Measurements from ENCODE around the gene LY6G5B.
"Not testable (repeated sequence)": the region's sequence is repeated elsewhere in the genome, so short reads cannot be mapped to it uniquely, and the experiment has no call there.

LY6G5B gene

DNA sequence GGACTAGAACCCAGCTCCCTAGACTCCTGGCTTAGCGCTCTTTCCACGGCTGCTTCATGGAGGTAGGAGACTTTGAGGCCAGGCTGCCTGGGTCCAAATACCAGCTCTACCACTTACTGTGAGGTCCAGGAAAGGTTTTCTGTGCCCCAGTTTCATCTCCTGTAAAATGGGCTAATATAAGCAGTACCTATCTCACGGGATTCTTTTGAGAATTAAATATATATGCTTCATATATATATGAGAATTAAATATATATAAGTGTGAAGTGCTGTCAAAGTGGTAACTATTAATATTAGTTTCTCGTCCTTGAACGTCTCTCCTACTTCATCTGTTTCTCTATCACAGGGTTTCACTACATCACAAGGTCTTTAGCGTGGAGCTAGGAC lies 21.3 kb downstream of the LY6G5B start:
- DNase-seq (ENCODE audit: low spot score), result no peak

DNA sequence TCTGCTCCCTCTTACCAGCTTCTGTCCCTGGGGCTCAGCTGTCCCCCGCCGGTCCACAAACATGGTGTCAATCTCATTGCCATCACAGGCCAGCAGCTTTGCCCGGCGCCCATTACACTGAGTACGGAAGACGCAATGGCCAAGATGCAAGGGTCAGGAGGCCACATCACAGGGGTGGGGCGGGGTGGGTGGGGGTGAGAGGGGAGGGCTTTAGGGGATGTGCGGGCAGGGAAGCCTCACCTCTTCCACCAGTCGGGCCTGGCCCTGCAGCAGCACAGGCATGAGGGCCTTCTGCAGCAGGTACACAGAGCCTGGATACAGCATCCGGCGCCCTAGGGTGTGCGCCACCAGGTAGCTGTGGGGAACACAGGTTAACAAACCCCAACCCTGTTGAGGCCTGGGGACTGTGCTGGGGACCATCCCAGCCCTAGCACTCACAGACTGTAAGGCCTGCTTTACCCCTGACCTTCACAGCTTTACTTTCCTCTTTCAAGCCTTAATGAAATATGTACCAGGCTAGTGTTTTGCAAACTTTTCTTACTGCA lies 21.9 kb downstream of the LY6G5B start:
- DNase-seq (ENCODE audit: low spot score), result no peak

DNA sequence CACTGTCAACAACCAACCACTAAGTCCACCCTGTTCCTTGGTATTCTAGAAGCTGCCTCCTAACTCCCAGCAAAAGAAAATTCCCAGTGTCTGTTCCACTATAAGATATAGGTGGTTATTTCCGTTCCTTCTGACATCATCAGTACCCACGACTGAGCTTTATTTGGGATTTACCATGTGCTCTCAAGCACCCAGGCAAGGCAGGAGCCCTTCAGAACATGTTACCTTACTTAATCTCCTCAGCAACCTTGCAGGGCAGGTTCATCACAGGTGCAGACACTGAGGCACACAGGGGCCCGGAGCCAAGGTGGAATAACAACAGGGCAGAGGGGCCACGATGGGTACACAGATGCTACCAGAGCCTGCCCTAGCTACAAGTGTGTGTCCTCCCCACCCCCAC lies 22.6 kb downstream of the LY6G5B start:
- no peak for DNase-seq (ENCODE audit: low spot score)

DNA sequence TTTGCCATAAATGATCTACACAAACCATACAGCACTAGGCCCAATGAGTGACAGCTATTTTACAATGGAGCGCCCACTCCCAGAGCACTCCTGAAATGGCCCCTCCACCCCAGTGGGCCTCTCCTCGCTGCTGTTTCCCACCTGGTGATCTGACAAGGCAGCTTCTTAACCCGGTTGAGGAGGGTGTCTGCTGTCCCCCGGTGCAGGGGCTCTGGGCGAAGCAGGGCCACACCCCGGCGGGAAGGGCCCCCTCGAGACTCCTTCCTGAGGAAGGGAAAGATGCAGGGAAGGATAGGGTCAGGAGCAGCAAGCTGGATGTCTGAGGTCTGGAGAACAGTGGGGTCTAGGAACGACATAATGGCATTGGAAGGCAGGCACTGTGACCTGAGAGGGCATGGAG lies 23.1 kb downstream of the LY6G5B start:
- no peak for DNase-seq (ENCODE audit: low spot score)

DNA sequence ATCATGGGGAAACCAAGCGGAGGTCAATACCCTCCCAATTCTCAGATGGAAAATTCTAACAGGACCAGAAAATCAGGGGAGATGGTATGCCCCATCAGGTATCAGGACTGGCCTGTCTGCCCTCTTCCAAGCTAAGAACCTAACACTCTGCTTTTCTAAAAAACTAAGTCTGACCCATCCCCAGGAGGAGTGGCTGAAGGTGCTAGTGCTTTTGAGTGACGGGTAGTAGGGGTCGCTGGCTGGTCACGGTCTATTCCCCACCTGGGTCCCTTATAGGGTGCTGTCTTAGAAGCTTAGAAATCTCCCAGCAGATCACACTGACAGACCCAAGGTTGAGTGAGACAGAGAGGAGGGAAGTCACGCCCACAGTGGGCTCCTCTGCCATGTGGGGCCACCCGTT lies 23.8 kb downstream of the LY6G5B start:
- no peak for DNase-seq (ENCODE audit: low spot score)

DNA sequence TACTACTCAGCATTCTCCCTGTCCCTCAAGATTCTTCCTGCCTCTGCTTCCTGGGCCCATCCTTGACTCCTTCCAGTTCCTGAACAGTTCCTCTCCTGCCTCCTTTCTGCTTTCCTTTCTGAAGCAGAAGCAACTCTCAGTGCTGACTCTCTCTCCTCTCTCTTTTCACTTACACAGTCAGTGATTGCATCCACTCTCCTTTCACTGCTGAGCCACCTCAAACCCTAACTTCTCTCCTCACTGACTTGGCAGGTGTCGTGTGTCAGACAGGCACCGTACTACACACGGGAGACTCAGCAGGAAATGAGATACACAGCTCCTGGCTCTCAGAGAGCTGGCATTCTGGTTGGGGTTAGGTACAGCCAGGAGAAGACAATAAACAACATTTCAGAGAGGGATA lies 27.8 kb downstream of the LY6G5B start:
- no peak for DNase-seq (ENCODE audit: low spot score)

DNA sequence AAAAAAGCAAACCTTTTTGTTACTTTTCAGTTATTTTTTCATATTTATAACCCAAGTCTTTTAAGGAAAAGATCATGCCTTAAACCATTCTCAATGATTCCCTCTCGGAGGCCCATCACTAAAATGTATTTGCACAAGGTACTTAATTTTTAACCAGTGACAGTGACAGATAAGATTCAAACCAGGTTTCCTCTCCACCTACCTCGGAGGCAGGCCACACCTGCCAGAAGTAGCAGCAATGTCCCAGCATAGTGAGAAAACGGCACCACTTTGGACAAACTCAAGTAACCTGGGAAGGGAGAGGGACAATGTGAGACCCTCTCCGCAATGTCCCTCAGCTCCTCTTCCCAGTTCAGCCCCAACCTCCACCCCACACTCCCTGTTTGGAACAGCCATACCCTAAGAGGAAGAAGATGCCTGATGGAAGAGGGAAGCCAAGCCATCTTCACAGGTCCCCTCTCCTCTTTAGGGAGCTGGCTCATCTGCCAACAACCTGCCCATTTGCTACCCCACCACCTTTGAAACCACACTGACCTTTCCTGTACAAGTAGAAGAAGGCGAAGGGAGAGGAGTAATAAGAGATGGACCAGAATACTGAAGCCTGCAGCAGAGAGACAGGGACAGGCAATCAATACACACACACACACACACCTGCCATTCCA lies 31.1 kb downstream of the LY6G5B start:
- no peak for DNase-seq (ENCODE audit: low spot score)

DNA sequence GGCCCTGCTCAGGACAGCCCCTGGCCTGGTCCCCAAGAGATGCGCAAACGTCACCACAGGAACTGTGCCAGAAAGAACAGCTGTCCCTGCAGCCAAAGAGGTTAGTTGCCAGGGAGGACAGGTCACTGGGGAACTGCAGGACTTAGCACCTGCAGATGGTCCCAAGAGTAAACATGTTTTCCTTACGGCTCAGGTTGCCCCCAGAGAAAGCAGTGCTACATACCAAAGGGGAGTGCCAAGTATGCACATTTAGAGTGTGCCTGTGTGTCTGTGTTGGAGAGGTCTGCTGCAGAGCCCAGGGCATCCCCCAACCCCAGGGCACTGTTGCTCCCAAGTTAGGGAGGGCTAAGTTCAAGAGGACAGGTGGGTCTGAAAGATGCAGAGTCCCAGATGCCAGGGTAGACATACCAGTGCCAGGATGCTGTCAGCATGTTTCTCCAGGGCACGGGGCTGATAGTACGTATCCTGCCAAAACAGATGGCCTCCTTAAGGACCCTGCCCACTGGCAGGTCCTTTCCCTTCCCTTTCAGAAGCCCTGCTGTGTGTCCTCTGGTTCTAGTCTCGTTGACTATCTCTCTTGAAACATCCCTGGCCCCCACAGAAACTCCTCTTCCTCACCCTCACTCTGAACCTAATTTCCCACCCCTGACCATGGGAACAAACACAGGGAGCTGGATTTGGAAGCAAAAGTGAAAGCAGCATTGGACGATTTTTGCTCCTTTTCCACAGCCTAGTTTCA lies 32.1 kb downstream of the LY6G5B start:
- peak; percentile 42 for DNase-seq (ENCODE audit: low spot score)

DNA sequence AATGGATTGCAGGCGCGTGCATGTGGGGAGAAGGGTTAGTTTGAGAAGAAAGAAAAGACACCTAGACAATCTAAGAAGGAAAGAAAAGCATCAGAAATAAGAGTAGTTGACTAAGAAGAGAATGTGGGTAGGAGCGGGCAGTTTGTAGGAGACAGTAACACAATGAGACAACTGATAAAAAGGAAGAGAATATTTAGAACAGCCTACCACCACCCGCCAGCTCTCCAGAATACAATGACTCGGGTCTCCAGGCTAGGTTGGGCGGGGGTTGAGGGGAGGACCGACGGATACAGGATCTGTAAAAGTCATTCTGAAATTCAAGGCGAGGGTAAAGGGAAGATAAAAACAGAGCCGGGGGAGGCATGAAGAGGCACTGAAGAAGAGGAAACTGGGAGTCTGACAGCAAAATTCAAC lies 32.6 kb downstream of the LY6G5B start:
- DNase-seq (ENCODE audit: low spot score), result no peak

DNA sequence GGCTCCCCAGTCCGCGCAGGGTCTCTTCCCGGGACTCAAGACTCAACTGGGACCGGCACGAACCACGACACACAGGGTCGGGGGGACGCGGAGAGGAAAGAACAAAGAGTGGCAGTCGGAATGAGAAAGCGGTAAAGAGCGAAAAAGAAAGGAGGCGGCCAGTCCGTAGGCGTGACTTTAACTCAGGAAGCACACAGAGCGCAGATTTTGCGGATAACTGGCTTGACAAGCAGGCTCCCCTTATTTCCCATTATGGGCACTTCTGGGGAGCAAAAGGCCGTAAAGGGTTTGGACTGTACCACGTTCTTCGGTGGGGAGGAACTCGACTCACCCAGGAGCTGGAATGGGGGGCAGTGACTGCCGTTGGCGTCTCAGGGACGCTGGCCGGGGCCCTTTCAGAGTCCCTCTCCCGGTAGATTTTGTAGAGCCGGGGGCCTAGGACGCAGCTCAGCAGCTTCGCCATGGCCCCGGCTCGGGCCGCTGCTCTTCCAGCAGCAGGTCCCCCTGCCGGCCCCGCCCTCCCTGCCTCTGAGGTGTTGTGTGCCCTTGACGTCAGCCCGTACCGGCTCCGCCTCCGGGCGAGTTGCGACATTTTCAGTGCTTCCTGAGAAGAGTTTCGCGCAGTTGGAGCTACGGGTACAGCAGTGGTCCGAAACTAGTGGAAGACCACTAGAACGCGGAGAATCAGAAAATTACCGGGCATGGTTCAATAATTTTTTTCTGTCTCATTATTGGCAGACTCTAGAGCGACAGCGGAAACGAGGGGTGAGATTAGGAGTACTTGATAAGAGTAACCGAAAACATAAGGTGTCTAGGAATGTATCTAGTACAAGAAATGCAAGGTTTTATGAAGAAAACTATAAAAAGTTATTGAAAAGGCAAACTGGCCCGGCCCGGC lies 33.3 kb downstream of the LY6G5B start, which contains the start of gene ABHD16A:
Gene ABHD16A (minus strand): TSS at position 506 of the 898 bp plus-strand sequence. CDS start 43 bp downstream, at position 463.
- peak; percentile 99 for DNase-seq (ENCODE audit: low spot score)

DNA sequence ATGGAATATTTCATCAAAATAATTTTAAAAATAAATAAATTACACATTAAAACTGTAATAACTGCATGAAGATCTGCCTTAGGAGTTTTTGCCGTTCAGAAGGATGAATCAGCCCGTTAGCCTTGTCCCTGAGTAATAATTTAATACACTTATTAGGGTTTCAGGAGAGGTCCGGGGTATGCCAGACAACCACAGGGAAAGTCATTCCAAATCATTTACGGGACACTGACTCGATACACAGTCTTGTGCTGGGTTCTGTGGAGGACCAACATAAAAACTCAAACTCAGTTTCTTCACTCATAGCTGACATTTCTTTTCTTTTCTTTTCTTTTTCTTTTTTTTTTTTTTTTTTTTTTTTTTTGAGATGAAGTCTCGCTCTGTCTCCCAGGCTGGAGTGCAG lies 36.2 kb downstream of the LY6G5B start:
- no peak for DNase-seq (ENCODE audit: low spot score)

DNA sequence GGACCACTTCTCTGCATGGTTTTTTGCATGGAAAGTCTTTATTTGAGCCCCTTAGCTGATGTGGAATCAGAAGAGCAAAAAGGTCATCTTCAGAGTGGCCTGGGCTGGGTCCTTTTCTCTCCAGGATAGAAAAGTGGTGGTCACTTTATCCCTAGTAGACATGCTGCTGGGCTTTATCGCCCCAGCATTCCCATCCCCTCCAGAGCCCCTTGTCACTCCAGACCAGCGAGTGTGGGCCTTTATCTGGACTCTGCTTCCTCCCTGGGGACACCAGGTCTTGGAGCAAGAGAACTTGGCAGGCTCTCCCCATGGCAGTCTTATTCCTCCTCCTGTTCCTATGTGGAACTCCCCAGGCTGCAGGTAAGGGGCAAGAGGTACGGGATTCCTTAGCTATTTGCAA lies 36.8 kb downstream of the LY6G5B start, which contains the start of gene LY6G6F:
Gene LY6G6F (plus strand): TSS at position 268 of the 400 bp plus-strand sequence. CDS start 41 bp downstream, at position 309.
- no peak for DNase-seq (ENCODE audit: low spot score)

DNA sequence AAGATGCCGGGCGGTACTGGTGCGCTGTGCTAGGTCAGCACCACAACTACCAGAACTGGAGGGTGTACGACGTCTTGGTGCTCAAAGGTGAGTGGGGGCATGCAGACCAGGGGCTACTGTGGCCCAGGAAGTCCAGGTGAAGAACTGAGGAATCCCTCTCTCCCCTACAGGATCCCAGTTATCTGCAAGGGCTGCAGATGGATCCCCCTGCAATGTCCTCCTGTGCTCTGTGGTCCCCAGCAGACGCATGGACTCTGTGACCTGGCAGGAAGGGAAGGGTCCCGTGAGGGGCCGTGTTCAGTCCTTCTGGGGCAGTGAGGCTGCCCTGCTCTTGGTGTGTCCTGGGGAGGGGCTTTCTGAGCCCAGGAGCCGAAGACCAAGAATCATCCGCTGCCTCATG lies 37.9 kb downstream of the LY6G5B start:
- DNase-seq (ENCODE audit: low spot score), result no peak

DNA sequence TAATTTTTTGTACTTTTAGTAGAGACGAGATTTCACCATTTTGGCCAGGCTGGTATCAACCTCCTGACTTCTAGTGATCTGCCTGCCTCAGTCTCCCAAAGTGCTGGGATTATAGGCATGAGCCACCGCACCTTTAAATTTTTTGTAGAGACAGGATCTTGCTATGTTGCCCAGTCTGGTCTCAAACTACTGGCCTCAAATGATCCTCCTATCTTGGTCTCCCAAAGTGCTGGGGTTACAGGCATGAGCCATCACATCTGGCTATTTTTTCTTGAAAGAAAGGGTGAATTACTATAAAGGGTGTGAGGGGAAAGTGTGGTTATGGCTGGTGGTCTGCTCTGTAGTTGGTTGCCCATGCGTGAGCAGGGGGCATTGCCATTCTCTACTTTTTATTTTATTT lies 38.4 kb downstream of the LY6G5B start:
- DNase-seq (ENCODE audit: low spot score), result no peak

DNA sequence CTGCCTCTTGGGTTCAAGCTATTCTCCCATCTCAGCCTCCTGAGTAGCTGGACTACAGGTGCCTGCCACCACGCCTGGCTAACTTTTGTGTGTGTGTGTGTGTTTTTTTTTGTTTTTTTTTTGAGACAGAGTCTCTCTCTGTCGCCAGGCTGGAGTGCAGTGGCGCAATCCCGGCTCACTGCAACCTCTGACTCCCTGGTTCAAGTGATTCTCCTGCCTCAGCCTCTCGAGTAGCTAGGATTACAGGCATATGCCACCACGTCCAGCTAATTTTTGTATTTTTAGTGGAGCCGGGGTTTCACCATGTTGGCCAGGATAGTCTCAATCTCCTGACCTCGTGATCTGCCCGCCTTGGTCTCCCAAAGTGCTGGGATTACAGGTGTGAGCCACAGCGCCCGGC lies 39.4 kb downstream of the LY6G5B start:
- DNase-seq (ENCODE audit: low spot score), result not testable (repeated sequence)

DNA sequence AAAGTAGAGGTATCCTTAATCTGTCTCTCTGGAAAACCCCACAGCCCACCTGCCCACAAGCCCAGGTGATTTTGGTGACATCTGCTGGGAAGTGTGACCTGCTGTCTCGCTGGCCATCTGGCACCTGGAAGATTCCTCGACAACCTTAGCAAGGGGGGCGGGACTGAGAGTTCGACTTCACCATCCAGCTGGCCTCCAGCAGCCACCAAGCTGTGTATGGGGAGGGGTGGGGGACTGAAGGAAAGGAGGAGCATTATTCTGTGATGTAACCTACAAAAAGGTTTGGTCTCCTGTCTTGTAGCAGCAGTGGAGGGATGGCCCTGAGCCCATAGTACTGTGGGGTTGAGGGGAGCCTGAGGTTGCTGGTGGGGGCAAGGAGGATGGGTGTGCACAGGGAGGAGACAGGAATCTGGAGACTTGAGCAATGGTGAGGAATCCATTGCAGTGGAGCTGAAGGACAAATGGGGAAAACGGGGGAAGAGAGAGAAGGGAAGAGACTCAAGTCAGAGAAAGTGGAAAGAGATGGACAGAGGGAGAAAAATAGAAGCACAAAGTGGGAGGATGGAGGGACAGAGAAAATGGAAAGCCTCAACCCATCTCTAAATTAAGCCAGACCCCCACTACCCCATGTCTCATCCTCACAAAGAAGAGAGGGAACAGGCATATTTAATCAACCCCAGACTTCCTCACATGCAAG lies 40.9 kb downstream of the LY6G5B start:
- no peak for DNase-seq (ENCODE audit: low spot score)

DNA sequence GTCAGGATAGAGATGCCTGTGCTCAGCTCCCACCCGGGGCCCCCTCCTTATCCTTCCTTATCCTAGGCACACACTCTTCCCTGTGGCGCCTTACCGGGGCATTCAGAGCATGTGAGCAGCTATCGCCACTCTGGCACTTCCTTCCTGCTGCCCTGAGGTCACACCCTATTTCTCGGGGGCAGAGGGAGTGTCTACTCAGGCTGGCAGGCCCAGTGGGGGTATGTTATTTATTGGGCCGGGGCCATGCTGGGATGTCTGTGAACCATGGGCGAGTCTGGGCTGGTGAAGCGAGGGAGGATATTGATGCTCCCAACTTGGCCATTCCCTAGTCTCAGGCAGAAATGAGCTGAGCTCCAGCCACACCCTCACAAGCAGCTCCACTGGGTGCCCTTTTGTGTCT lies 41.5 kb downstream of the LY6G5B start:
- DNase-seq (ENCODE audit: low spot score), result no peak

DNA sequence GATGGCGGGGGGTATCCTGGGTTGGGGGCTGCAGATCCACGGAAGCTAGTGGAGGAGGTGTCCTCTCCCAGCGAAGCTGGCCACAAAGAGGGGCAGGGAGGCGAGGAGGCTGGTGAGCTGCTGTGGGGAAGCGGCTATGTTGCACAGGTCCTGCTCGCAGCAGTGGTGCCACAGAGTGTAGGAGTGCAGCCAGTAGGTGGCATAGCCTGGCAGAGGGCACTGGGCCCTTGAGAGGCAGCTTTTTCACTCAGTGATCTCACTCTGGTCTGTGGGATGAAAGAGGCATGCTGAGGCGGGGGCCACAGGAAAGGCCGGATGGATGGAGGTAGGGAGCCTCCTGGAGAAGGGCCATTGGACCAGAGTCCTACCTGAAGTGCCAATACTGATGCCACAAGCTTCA lies 42.5 kb downstream of the LY6G5B start:
- no peak for DNase-seq (ENCODE audit: low spot score)

DNA sequence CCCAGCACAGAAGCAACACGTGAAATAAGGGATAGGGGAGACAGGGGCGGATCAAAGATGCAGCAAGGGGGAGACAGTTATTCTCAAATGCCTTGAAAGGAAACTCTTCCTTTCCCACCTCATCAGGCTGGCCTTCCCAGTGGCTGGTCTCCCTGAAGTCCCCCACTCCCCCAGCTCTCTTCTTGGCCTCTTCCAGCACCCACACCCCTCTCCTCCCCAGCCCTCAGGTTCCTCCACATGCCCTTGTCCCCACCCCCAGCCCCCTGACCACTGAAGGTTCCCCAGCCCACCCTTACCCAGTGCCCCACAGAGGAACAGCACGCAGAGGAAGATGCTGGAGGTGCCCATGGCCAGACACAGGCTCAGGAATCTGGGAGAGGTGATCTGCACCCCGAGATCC lies 43.7 kb downstream of the LY6G5B start:
- no peak for DNase-seq (ENCODE audit: low spot score)

DNA sequence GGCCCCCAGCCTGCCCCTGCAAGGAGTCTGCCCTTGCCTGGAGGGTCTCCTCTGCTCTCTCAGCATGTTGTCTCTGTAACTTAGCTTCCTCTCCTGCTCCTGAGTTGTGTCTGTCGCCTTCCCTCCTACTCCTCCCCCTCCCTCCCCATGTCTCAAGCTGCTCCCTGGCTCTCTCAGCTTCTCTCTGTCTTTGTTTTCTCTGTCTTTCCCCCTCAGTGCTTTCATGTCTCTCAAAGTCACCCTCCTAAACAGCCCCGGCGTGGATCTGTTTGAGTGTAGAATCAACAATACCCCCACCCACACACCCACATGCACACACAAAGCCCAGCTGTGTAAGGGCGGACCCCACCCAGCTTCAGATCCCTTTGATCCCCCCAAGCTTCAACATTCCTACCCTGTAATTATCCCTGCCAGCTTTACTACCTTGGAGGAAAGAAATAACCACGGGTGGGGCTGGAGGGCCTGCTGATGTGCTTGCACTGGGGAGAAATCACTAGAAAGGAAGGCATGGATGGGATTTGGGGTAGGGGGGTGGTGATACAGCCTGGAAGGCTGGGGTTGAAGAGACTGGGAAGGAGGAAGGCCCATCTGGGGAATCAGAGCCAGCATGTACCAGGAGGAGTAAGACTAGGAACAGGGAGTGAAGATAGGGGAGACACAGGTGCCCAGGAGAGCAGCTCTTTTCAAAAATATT lies 44.4 kb downstream of the LY6G5B start:
- no peak for DNase-seq (ENCODE audit: low spot score)

Measured in GM03348 (cell line).